Peyer's patch (tissue), 4 donors: ENCODE measurements around the gene HDAC4. TPM values are rescaled to one million over a fixed set of nuclear protein-coding genes. Genes with fewer than 3 reads are reported as not detected.

Experiments
- DNase-seq, 3 donors: peaks; one replicate each; pipeline ENCODE4 v3.0.0-alpha.2; 2017 to 2019
- H3K27ac ChIP-seq, 4 donors: fragments of 200-600 bp; sonication (generic); one replicate each; pipeline ENCODE4 v1.5.1; 2016 to 2019
- H3K27me3 ChIP-seq, 2 donors: fragments of 200-600 bp; sonication (generic); one replicate each; pipeline ENCODE4 v1.5.1; 2019
- H3K36me3 ChIP-seq, 3 donors: fragments of 200-600 bp; sonication (generic); one replicate each; pipeline ENCODE4 v1.5.1; 2016 to 2019
- H3K4me1 ChIP-seq, 4 donors: fragments of 200-600 bp; sonication (generic); one replicate each; pipeline ENCODE4 v1.5.1; 2016 to 2019
- H3K4me3 ChIP-seq, 4 donors: fragments of 200-600 bp; sonication (generic); 1 replicate in 3 of 4; 2 replicates in 1 of 4; pipeline ENCODE4 v1.5.1; 2016 to 2019; ENCODE audit warnings: mild to moderate bottlenecking in 1 of 4
- H3K9me3 ChIP-seq, 4 donors: fragments of 200-600 bp; sonication (generic); one replicate each; pipeline ENCODE4 v1.5.1; 2016 to 2019; ENCODE audit warnings: mild to moderate bottlenecking in 1 of 4
- POLR2A ChIP-seq, 2 donors: fragments of 450-650 bp; IDR thresholded peaks; one replicate each; pipeline ENCODE4 v1.5.1; 2017; ENCODE audit warnings: antibody characterized with exemption in 2 of 2, mild to moderate bottlenecking in 2 of 2, moderate library complexity in 2 of 2
- total RNA-seq, 4 donors: library from RNA; depleted of rRNA; stranded (reverse); fragments of >200 nt; gene quantifications; one replicate each; pipeline ENCODE4 v1.1.0, GENCODE V29; 2016
- TF ChIP-seq, protein P1 (sequence below), 6 experiments: fragments of 450-650 bp in 4 of 6; fragments of 200-600 bp in 2 of 6; sonication (generic) in 1 of 6; IDR thresholded peaks; one replicate each; pipeline ENCODE4 v1.5.1; 2017 to 2019; ENCODE audit warnings: antibody characterized with exemption in 6 of 6, mild to moderate bottlenecking in 3 of 6, moderate library complexity in 1 of 6

HDAC4 gene
- total RNA-seq, 4 donors from 2014 or later: 28.9 to 198 (median 102) TPM

DNA sequence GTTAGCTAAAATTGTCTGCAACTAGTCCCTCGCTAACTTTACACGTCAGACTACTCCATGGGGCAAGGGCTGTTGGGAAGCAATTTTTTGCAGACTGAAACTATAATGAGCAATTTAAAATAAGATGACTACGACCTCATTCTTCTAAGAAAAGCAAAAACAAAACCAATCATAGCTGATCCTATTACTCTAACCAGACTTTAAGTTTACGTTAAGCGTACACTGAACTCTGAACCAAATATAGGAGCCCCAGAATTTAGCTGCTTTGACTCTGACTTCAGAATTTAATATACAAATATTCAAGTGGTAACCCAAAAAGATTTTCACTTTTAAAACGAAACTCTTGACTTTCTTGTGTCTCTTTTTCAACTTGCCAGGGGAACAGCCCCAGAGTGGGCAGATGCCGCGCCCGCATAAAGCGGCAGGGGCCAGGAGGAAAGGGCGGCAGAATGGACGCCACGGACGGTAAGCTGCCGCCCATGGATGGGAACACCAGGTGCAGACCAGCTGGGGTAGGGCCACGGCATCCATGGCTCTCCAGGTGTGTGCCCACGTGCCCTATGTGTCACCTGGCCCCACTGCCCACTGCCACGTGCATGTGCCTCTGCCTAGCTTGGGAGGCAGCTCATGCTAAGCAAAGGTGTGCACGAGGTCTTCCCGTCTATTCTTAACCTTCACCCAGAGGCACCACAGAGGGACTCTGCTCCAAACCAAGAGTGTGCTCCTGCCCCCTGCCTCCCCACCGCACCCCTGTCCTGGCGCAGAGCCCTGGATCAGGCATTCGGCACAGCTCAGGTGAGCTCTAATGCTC is 217.6 kb downstream of the HDAC4 start:
- Histone ChIP-seq H3K4me3 (no peak overlapping the region), H3K4me1 (no peaks in the 10 kb centered on the region), H3K27ac (no peak overlapping the region), H3K36me3 (peaks cover 0 to 53% (median 0%) of the 10 kb centered on the region in 3 donors), H3K27me3 (no peaks in the 10 kb centered on the region), H3K9me3 (no peaks in the 10 kb centered on the region)
- DNase-seq: peak in 1 of 3 donors; percentile 18
- TF ChIP-seq, protein P1, sequence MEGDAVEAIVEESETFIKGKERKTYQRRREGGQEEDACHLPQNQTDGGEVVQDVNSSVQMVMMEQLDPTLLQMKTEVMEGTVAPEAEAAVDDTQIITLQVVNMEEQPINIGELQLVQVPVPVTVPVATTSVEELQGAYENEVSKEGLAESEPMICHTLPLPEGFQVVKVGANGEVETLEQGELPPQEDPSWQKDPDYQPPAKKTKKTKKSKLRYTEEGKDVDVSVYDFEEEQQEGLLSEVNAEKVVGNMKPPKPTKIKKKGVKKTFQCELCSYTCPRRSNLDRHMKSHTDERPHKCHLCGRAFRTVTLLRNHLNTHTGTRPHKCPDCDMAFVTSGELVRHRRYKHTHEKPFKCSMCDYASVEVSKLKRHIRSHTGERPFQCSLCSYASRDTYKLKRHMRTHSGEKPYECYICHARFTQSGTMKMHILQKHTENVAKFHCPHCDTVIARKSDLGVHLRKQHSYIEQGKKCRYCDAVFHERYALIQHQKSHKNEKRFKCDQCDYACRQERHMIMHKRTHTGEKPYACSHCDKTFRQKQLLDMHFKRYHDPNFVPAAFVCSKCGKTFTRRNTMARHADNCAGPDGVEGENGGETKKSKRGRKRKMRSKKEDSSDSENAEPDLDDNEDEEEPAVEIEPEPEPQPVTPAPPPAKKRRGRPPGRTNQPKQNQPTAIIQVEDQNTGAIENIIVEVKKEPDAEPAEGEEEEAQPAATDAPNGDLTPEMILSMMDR (IDR thresholded peaks at IDR 0.05): no peak
- TF ChIP-seq POLR2A (IDR thresholded peaks at IDR 0.05): no peak

DNA sequence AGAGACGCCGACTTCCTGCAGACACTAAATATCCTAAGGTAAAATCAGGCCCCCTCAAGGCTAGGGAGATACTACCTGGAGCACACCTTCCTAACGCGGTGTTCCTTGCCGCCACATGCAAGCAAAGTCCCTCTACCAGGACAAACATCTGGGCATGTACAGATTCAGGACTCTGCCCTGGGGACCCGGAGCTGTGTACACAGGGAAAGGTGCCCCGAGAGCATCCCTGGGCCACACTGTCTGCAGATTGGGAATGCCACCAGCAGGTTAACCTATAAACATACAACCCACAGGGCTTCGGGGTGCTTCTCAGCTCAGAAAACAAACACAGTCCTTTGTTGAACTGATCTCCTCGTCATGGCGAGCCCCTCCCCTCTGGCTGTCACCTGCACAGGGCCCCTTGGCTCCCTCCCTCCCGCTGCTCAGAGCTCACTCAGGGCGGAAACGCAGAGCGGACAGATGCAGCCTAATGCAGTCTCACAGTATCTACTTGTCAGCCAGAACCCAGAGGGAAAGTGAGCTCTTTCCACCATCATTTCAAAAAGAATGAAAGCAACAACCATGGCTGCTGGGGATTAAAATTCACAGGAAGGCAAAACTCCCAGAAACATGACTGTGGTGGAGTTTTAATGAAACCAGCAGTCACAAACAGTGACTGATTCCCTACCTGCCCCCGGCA is 218.8 kb downstream of the HDAC4 start:
- DNase-seq: peak in 2 of 3 donors; percentile 25 to 30
- no peak overlapping the region for H3K4me3 ChIP-seq
- no peaks in the 10 kb centered on the region for H3K9me3 ChIP-seq
- no peaks in the 10 kb centered on the region for H3K27me3 ChIP-seq
- no peaks in the 10 kb centered on the region for H3K4me1 ChIP-seq
- peaks cover 0 to 54% (median 0%) of the 10 kb centered on the region in 3 donors for H3K36me3 ChIP-seq
- TF ChIP-seq, protein P1 (IDR thresholded peaks at IDR 0.05): no peak
- no peak for TF ChIP-seq POLR2A (IDR thresholded peaks at IDR 0.05)
- H3K27ac ChIP-seq: no peak overlapping the region

DNA sequence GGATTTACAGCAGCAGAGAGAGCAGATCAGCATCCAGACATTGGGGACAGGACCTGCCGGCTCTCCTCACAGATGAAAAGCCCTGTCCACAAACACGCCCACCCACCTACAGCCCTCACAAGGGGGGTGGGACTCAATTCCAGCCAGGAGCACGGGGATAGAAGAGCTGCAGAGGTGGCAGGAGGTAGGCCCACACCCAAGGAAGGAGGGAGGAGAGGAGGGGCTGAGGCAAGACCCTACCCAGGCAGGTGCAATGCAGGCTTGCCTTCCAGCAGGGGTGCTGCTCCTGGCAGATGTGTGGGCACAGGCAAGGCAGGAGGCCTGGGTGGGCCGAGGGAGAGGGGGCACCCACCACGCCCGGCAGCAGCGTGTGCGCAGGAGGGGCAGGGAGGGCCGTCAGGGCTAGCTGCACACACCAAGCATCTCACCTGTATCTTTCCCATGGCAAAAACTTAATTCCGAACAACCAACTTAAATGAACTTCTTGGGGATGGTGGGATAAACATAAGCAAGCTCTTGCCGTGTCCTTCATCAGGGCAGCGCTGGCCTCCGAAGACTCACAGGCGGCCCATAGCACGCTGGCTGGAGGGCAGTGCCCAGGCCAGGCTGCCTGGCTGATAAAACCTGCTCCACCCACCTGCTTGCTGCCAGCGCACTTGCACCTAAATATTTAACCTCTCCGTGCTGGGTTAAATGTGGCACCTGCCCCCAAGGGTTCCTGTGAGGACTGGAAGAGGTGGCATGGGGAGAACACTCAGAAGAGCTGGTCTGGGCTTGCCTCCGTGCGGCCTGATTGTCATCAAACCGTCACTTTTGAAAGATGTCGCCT is 219.5 kb downstream of the HDAC4 start:
- Histone ChIP-seq H3K4me1 (no peaks in the 10 kb centered on the region), H3K4me3 (no peak overlapping the region), H3K27me3 (no peaks in the 10 kb centered on the region), H3K9me3 (no peaks in the 10 kb centered on the region), H3K27ac (no peak overlapping the region), H3K36me3 (peaks cover 0 to 49% (median 0%) of the 10 kb centered on the region in 3 donors)
- peak in 2 of 3 donors; percentile 23 to 36 for DNase-seq
- no peak for TF ChIP-seq POLR2A (IDR thresholded peaks at IDR 0.05)
- TF ChIP-seq, protein P1 (IDR thresholded peaks at IDR 0.05): no peak

DNA sequence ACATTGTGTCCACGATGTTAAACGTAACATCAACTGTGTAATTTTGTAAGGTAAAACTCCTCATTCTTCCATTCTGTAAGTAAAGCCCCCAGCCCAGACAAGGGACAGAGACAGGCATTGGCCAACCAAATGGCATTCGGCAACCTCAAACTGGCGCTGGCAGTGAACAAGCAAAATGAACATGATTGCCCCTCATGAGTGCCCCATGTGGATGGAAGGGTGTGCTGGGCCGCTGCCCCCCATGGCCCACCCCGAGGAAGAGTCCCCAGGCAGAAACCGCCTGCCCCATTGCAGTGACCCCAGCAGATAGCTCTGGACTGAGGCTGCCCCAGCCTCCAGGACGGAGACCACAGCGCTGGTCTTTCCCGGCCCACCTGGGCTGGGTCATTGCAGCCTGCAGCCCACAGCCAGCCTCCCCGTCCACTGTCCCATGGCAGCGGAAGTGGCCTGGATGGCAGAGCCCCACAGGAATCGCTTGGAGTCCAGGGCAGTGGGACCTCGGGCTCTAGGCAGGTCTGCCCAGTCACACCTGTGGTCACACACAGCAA is 220.2 kb downstream of the HDAC4 start:
- Histone ChIP-seq H3K27me3 (no peaks in the 10 kb centered on the region), H3K4me1 (no peaks in the 10 kb centered on the region), H3K36me3 (peaks cover 0 to 49% (median 0%) of the 10 kb centered on the region in 3 donors), H3K4me3 (no peak overlapping the region), H3K9me3 (no peaks in the 10 kb centered on the region), H3K27ac (no peak overlapping the region)
- TF ChIP-seq, protein P1 (IDR thresholded peaks at IDR 0.05): no peak
- TF ChIP-seq POLR2A (IDR thresholded peaks at IDR 0.05): no peak
- DNase-seq: peak in 2 of 3 donors; percentile 26 to 34

DNA sequence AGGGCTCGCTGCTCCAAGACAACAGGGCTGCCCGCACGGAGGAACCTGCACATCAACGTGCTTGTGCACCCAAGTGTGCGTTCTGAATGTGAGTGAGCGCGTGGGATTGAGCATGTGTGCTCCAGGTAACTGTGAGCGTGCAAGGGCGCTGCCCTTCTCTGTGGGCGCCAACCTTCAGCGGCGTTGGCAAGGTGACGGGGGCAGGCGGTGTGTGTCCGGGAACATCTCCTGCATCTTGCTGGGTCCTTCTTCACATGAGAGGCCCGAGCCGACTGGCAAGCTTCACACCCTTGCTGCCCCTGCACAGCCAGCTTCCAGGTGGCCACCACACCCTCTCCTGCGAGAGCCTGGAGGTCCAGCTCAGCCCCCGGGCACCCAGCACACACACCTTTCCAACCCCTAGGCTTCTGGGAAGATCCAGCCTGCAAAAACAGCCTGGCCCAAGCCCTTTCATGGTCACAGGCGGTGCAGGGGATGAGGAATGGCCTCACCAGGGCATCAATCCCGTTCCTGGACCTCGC is 220.9 kb downstream of the HDAC4 start:
- Histone ChIP-seq H3K36me3 (peaks cover 0 to 48% (median 0%) of the 10 kb centered on the region in 3 donors), H3K4me3 (no peak overlapping the region), H3K9me3 (no peaks in the 10 kb centered on the region), H3K4me1 (no peaks in the 10 kb centered on the region), H3K27ac (no peak overlapping the region), H3K27me3 (no peaks in the 10 kb centered on the region)
- DNase-seq: peak in 2 of 3 donors; percentile 37 to 38
- TF ChIP-seq POLR2A (IDR thresholded peaks at IDR 0.05): no peak
- TF ChIP-seq, protein P1 (IDR thresholded peaks at IDR 0.05): no peak
